ENCODE measurements around the gene NTRK1. TPM values are rescaled to one million over a fixed set of nuclear protein-coding genes. Genes with fewer than 3 reads are reported as not detected.

The NTRK1 gene
- total and polyA plus RNA-seq, 2 of the 13 experiments (the other 11 are each of a cell fraction or from before 2014, with no cell fraction given) = not detected

GRCh38 chr1:156813750-156814570 lies 46.7 kb upstream of the NTRK1 start (continued):
- no peak for TF ChIP-seq ZHX1 (CRISPR knock-in tag; IDR thresholded peaks at IDR 0.05; ENCODE audit: low read depth)
- TF ChIP-seq SMARCC2 (IDR thresholded peaks at IDR 0.05) = no peak
- no peak for TF ChIP-seq SMARCE1 (IDR thresholded peaks at IDR 0.05; ENCODE audit: borderline replicate concordance)
- TF ChIP-seq HIC2 (CRISPR knock-in tag; IDR thresholded peaks at IDR 0.05; ENCODE audit: low read depth) = peak; percentile 65
- TF ChIP-seq ZNF34 (CRISPR knock-in tag; IDR thresholded peaks at IDR 0.05; ENCODE audit: borderline replicate concordance) = 0 out of 2 replicates have a peak, but pooled peaks have one; percentile 32
- peak; percentile 93 for TF ChIP-seq GABPB1 (CRISPR knock-in tag; IDR thresholded peaks at IDR 0.05)
- peak; percentile 90 for TF ChIP-seq DMAP1 (CRISPR knock-in tag; IDR thresholded peaks at IDR 0.05)
- TF ChIP-seq, protein P1, sequence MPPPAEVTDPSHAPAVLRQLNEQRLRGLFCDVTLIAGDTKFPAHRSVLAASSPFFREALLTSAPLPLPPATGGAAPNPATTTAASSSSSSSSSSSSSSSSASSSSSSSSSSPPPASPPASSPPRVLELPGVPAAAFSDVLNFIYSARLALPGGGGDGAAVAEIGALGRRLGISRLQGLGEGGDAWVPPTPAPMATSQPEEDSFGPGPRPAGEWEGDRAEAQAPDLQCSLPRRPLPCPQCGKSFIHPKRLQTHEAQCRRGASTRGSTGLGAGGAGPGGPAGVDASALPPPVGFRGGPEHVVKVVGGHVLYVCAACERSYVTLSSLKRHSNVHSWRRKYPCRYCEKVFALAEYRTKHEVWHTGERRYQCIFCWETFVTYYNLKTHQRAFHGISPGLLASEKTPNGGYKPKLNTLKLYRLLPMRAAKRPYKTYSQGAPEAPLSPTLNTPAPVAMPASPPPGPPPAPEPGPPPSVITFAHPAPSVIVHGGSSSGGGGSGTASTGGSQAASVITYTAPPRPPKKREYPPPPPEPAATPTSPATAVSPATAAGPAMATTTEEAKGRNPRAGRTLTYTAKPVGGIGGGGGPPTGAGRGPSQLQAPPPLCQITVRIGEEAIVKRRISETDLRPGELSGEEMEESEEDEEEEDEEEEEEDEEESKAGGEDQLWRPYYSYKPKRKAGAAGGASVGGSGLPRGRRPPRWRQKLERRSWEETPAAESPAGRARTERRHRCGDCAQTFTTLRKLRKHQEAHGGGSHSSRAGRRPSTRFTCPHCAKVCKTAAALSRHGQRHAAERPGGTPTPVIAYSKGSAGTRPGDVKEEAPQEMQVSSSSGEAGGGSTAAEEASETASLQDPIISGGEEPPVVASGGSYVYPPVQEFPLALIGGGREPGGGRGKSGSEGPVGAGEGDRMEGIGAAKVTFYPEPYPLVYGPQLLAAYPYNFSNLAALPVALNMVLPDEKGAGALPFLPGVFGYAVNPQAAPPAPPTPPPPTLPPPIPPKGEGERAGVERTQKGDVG (CRISPR knock-in tag; IDR thresholded peaks at IDR 0.05; ENCODE audit: borderline replicate concordance) = no peak
- TF ChIP-seq PAF1 (CRISPR knock-in tag; IDR thresholded peaks at IDR 0.05) = no peak
- TF ChIP-seq SCMH1 (CRISPR knock-in tag; IDR thresholded peaks at IDR 0.05; ENCODE audit: borderline replicate concordance) = no peak
- peak; percentile 34; the same call in 1 of the 2 replicates for TF ChIP-seq HNF4A (CRISPR knock-in tag; IDR thresholded peaks at IDR 0.05)
- TF ChIP-seq ZNF83 (CRISPR knock-in tag; IDR thresholded peaks at IDR 0.05; ENCODE audit: borderline replicate concordance) = 0 out of 2 replicates have a peak, but pooled peaks have one; percentile 72
- TF ChIP-seq MXD4 (CRISPR knock-in tag; IDR thresholded peaks at IDR 0.05) = peak; percentile 89
- TF ChIP-seq DDIT3 (CRISPR knock-in tag; IDR thresholded peaks at IDR 0.05) = no peak
- no peak; the same call in 1 of the 2 replicates for TF ChIP-seq ZNF737 (CRISPR knock-in tag; IDR thresholded peaks at IDR 0.05; ENCODE audit: borderline replicate concordance)
- no peak for TF ChIP-seq DR1 (CRISPR knock-in tag; IDR thresholded peaks at IDR 0.05)
- no peak for TF ChIP-seq MATR3 (CRISPR knock-in tag; IDR thresholded peaks at IDR 0.05)
- TF ChIP-seq SIX1 (CRISPR knock-in tag; IDR thresholded peaks at IDR 0.05; ENCODE audit: borderline replicate concordance) = no peak
- peak; percentile 87 for TF ChIP-seq ZSCAN21 (CRISPR knock-in tag; IDR thresholded peaks at IDR 0.05; ENCODE audit: borderline replicate concordance)
- TF ChIP-seq ZFP36L2 (CRISPR knock-in tag; IDR thresholded peaks at IDR 0.05) = no peak
- no peak for TF ChIP-seq ZFAT (CRISPR knock-in tag; conservative IDR thresholded peaks at IDR 0.05)

All from HepG2 (cell line).